Keratinocyte (primary cell): ENCODE data around the gene ARHGAP5.

Experiments used
- CTCF ChIP-seq, 3 experiments: IDR thresholded peaks in 1 of 3; conservative IDR thresholded peaks in 1 of 3; optimal IDR thresholded peaks in 1 of 3; 2 replicates in 2 of 3; 3 replicates in 1 of 3; pipeline versions ENCODE3 to v1.5.1; 2011; ENCODE audit warnings: low read length in 3 of 3, mild to moderate bottlenecking in 3 of 3, moderate library complexity in 2 of 3, control low read depth in 1 of 3, inconsistent platforms in 1 of 3; ENCODE audit not compliant: insufficient read depth in 2 of 3; ENCODE audit errors: extremely low read depth in 1 of 3
- EZH2 ChIP-seq: IDR thresholded peaks from one replicate; pipeline ENCODE4 v1.6.1; 2012; ENCODE audit warnings: inconsistent platforms, mild to moderate bottlenecking, low read length, moderate library complexity

- TF ChIP-seq CTCF (optimal IDR thresholded peaks at IDR 0.05 in 1 of 3, IDR thresholded peaks at IDR 0.05 in 1 of 3, conservative IDR thresholded peaks at IDR 0.05 in 1 of 3; ENCODE audit: extremely low read depth in 1 of 3, insufficient read depth in 2 of 3, low read length in 3 of 3), result no peak
- TF ChIP-seq EZH2, result no peak
Measured at GRCh38 chr14:32081901-32082300, 4.8 kb downstream of the ARHGAP5 start.
